ENCODE results near the gene AMER2. TPM values are rescaled to one million over a fixed set of nuclear protein-coding genes. Genes with fewer than 3 reads are reported as not detected.

The AMER2 gene
- polyA plus RNA-seq, 1 of the 3 experiments (the other 2 are of a cell fraction), result not detected

DNA sequence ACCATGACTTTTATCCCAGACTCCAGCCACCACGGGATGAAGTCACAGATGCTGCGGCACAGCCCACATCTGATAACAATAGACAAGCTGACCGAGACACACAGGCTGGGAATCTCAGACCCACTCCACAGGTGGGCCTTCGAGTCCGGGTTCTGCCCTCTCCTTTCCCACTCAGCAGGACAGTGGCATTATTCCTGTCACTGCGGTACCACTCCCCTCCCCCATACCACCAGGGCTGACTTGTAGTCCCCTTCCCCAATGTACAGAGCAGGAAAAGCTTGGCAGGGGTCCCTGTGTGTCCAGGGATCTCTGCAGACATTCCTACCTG lies 179 bp upstream of the AMER2 start:
- WGBS (ENCODE audit: low lambda C conversion rate), result 11% methylated on average over 6 of the region's 6 CpGs
- Histone ChIP-seq H4K20me1 (ENCODE audit: insufficient read depth) (no peaks in the 10 kb centered on the region), H3K4me1 (ENCODE audit: control insufficient read depth in 1 of 2, insufficient read depth in 2 of 2, low read depth in 1 of 2, low read length in 1 of 2) (peaks cover 0 to 7% of the 10 kb centered on the region in 2 experiments; a peak in 2 of 4 replicates), H3F3A (replicated peaks; ENCODE audit: insufficient read depth) (no peaks in the 10 kb centered on the region), H2AFZ (ENCODE audit: low read depth) (no peak overlapping the region), H3K9ac (no peak overlapping the region), H3K27me3 (ENCODE audit: insufficient read depth) (peaks cover 60% of the 10 kb centered on the region), H3K79me2 (ENCODE audit: insufficient read depth) (no peaks in the 10 kb centered on the region), H3K4me2 (no peak overlapping the region), H3K27ac (ENCODE audit: low read depth in 2 of 2, low read length in 1 of 2) (no peak overlapping the region), H3K4me3 (ENCODE audit: low read depth in 2 of 2, low read length in 1 of 2) (no peak overlapping the region), H3K9me2 (no peaks in the 10 kb centered on the region), H3K9me3 (no peaks in the 10 kb centered on the region), H3K36me3 (replicated peaks in 1 of 2; ENCODE audit: control insufficient read depth in 1 of 2, insufficient read depth in 2 of 2, low read length in 1 of 2) (no peaks in the 10 kb centered on the region)
- TF ChIP-seq GABPA (IDR thresholded peaks at IDR 0.05; ENCODE audit: low read depth) (no peak), SMC3 (IDR thresholded peaks at IDR 0.05; ENCODE audit: low read depth, low read length) (no peak), NFIC (IDR thresholded peaks at IDR 0.05; ENCODE audit: borderline replicate concordance) (no peak), CHD2 (IDR thresholded peaks at IDR 0.05; ENCODE audit: low read length, partially characterized antibody) (no peak), RXRA (IDR thresholded peaks at IDR 0.05; ENCODE audit: borderline replicate concordance, low read depth) (no peak), SIN3A (IDR thresholded peaks at IDR 0.05; ENCODE audit: borderline replicate concordance, low read depth, low read length) (no peak), EP300 (IDR thresholded peaks at IDR 0.05; ENCODE audit: borderline replicate concordance in 1 of 2, low read depth in 1 of 2, low read length in 1 of 2) (no peak), MXI1 (IDR thresholded peaks at IDR 0.05; ENCODE audit: low read depth, low read length) (no peak)
- TF ChIP-seq, protein P1, sequence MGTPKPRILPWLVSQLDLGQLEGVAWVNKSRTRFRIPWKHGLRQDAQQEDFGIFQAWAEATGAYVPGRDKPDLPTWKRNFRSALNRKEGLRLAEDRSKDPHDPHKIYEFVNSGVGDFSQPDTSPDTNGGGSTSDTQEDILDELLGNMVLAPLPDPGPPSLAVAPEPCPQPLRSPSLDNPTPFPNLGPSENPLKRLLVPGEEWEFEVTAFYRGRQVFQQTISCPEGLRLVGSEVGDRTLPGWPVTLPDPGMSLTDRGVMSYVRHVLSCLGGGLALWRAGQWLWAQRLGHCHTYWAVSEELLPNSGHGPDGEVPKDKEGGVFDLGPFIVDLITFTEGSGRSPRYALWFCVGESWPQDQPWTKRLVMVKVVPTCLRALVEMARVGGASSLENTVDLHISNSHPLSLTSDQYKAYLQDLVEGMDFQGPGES (IDR thresholded peaks at IDR 0.05; ENCODE audit: low read depth, low read length), result no peak
- TF ChIP-seq, protein P2, sequence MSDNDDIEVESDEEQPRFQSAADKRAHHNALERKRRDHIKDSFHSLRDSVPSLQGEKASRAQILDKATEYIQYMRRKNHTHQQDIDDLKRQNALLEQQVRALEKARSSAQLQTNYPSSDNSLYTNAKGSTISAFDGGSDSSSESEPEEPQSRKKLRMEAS (IDR thresholded peaks at IDR 0.05; ENCODE audit: low read depth), result no peak
- TF ChIP-seq, protein P3, sequence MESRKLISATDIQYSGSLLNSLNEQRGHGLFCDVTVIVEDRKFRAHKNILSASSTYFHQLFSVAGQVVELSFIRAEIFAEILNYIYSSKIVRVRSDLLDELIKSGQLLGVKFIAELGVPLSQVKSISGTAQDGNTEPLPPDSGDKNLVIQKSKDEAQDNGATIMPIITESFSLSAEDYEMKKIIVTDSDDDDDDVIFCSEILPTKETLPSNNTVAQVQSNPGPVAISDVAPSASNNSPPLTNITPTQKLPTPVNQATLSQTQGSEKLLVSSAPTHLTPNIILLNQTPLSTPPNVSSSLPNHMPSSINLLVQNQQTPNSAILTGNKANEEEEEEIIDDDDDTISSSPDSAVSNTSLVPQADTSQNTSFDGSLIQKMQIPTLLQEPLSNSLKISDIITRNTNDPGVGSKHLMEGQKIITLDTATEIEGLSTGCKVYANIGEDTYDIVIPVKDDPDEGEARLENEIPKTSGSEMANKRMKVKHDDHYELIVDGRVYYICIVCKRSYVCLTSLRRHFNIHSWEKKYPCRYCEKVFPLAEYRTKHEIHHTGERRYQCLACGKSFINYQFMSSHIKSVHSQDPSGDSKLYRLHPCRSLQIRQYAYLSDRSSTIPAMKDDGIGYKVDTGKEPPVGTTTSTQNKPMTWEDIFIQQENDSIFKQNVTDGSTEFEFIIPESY (IDR thresholded peaks at IDR 0.05; ENCODE audit: borderline replicate concordance, low read depth), result no peak
- ChIA-PET POLR2A (no interaction called here), CTCF (interaction anchor here (1.5 to 2.6 kb wide), 3 partner anchors 18 to 58 kb away, joined by 4 to 6 read pairs (median 5); no protein-coding TSS in a partner anchor)
- DNase-seq, result peak; percentile 25

DNA sequence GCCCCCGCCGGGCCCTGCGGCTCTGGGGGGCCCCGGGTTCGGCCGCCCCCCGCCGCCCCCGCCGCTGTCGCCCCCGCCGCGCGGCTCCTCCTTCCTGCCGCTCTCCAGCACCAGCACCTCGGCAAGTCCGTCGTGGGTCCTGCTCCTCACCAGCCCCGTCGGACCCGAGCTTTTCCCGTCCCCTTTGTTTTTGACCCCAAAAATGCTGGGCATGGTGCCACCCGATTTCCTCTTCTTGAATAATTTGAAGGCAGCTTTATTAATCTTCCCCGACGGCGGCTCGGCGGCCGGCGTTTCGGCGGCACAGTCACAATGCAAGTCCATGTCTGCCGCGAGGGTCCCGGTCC lies 945 bp downstream of the AMER2 start:
- no peak overlapping the region for H3K27ac ChIP-seq (ENCODE audit: low read depth in 2 of 2, low read length in 1 of 2)
- H3K9me2 ChIP-seq, result no peaks in the 10 kb centered on the region
- no peaks in the 10 kb centered on the region for H4K20me1 ChIP-seq (ENCODE audit: insufficient read depth)
- ChIA-PET CTCF (interaction anchor here (1.8 kb wide), 1 partner anchor 18 kb away, joined by 5 read pairs; no protein-coding TSS in a partner anchor), POLR2A (no interaction called here)
- TF ChIP-seq FOSL2 (IDR thresholded peaks at IDR 0.05; ENCODE audit: borderline replicate concordance, low read depth) (no peak), JUND (IDR thresholded peaks at IDR 0.05) (no peak), FOXM1 (IDR thresholded peaks at IDR 0.05; ENCODE audit: low read depth) (no peak), MEF2A (IDR thresholded peaks at IDR 0.05; ENCODE audit: borderline replicate concordance, low read depth) (no peak), FOXJ3 (CRISPR knock-in tag; IDR thresholded peaks at IDR 0.05) (no peak), EZH2phosphoT487 (IDR thresholded peaks at IDR 0.05; ENCODE audit: borderline replicate concordance, low read depth) (peak; percentile 88; the same call in 1 of the 2 replicates)
- H3K9me3 ChIP-seq, result no peaks in the 10 kb centered on the region
- H2AFZ ChIP-seq (ENCODE audit: low read depth), result no peak overlapping the region
- H3K4me1 ChIP-seq (ENCODE audit: control insufficient read depth in 1 of 2, insufficient read depth in 2 of 2, low read depth in 1 of 2, low read length in 1 of 2), result peaks cover 0 to 7% of the 10 kb centered on the region in 2 experiments; a peak in 2 of 4 replicates
- no peak overlapping the region for H3K9ac ChIP-seq
- under 1% methylated on average over 33 of the region's 36 CpGs for WGBS (ENCODE audit: low lambda C conversion rate)
- H3K4me2 ChIP-seq, result peak overlapping the region; percentile 72; the same call in 1 of the 2 replicates
- peaks cover 60% of the 10 kb centered on the region for H3K27me3 ChIP-seq (ENCODE audit: insufficient read depth)
- peak overlapping the region; percentile 30 to 55 for H3K4me3 ChIP-seq (ENCODE audit: low read depth in 2 of 2, low read length in 1 of 2)
- H3F3A ChIP-seq (replicated peaks; ENCODE audit: insufficient read depth), result no peaks in the 10 kb centered on the region
- H3K79me2 ChIP-seq (ENCODE audit: insufficient read depth), result no peaks in the 10 kb centered on the region
- DNase-seq, result no peak
- H3K36me3 ChIP-seq (replicated peaks in 1 of 2; ENCODE audit: control insufficient read depth in 1 of 2, insufficient read depth in 2 of 2, low read length in 1 of 2), result no peaks in the 10 kb centered on the region
